Measurements from ENCODE around the gene KIF18B. TPM values are rescaled to one million over a fixed set of nuclear protein-coding genes. Genes with fewer than 3 reads are reported as not detected.

KIF18B gene
- total and polyA plus RNA-seq, 2 donors (not counting 3 experiments of a cell fraction or from before 2014, with no cell fraction given) = 24.5 to 50.3 TPM

- CTCF ChIA-PET = interaction anchor here (1.3 to 2.2 kb wide), 2 partner anchors 12 to 114 kb away, joined by 4 to 11 read pairs; no protein-coding TSS in a partner anchor
- intact Hi-C loops (cut with micrococcal nuclease) = no loop called here
- no TSS peak for BruUV-seq (replicated peaks)
- TF ChIP-seq CTCF (IDR thresholded peaks at IDR 0.05; ENCODE audit: extremely low read depth in 1 of 2, insufficient read depth in 1 of 2, low read depth in 1 of 2, low read length in 2 of 2) (no peak), POLR2AphosphoS5 (IDR thresholded peaks at IDR 0.05; ENCODE audit: insufficient read depth, low read depth, low read length) (no peak), MYC (IDR thresholded peaks at IDR 0.05; ENCODE audit: low read depth, low read length) (no peak), GATA2 (IDR thresholded peaks at IDR 0.05; ENCODE audit: insufficient read depth, insufficient read length, low read depth, low read length) (no peak), MAX (IDR thresholded peaks at IDR 0.05; ENCODE audit: insufficient read depth, insufficient read length) (no peak), EZH2 (IDR thresholded peaks at IDR 0.05; ENCODE audit: borderline replicate concordance, low read depth, low read length, severe bottlenecking) (no peak), FOS (IDR thresholded peaks at IDR 0.05; ENCODE audit: borderline replicate concordance, insufficient read depth, low read length) (no peak), POLR2A (IDR thresholded peaks at IDR 0.05; ENCODE audit: low read depth, low read length) (no peak), JUN (IDR thresholded peaks at IDR 0.05; ENCODE audit: borderline replicate concordance, insufficient read depth, insufficient read length, low read depth) (no peak)
- Histone ChIP-seq H3K4me1 (ENCODE audit: control insufficient read depth, extremely low read depth, insufficient read depth, low read length) (peaks cover 28% of the 10 kb centered on the region), H3K27ac (ENCODE audit: insufficient read depth, low read depth, low read length) (no peak overlapping the region), H3K4me3 (replicated peaks in 1 of 3; ENCODE audit: insufficient read depth in 1 of 3, low read depth in 1 of 3, low read length in 3 of 3) (no peak overlapping the region), H3K9me1 (replicated peaks; ENCODE audit: control insufficient read depth, extremely low read depth, insufficient read depth, low read length) (no peaks in the 10 kb centered on the region), H3K27me3 (ENCODE audit: control insufficient read depth in 2 of 2, insufficient read depth in 2 of 2, low read length in 2 of 2) (no peaks in the 10 kb centered on the region), H2AFZ (ENCODE audit: low read depth, low read length) (no peak overlapping the region), H4K20me1 (replicated peaks; ENCODE audit: control insufficient read depth, extremely low read depth, insufficient read depth, low read length) (no peaks in the 10 kb centered on the region), H3K9me3 (replicated peaks; ENCODE audit: control insufficient read depth, insufficient read depth, low read length) (no peaks in the 10 kb centered on the region), H3K9ac (replicated peaks; ENCODE audit: extremely low read depth, insufficient read depth, low read length) (no peak overlapping the region), H3K36me3 (ENCODE audit: control insufficient read depth in 2 of 2, extremely low read depth in 1 of 2, insufficient read depth in 2 of 2, low read length in 2 of 2) (no peaks in the 10 kb centered on the region), H3K4me2 (ENCODE audit: insufficient read depth, low read length) (no peak overlapping the region), H3K79me2 (ENCODE audit: control insufficient read depth, insufficient read depth, low read length) (no peaks in the 10 kb centered on the region)
- DNase-seq (ENCODE audit: low read depth, low spot score) (no peak), FAIRE-seq (no peak)
- dilution Hi-C loops (cut with MboI; ENCODE audit: extremely low pct_ligation_motif_present, low sequenced_read_pairs) = no loop called here
- POLR2A ChIA-PET = no interaction called here
These were observed 39.7 kb downstream of the KIF18B start for GRCh38 chr17:44907729-44908470.

Measured in endothelial cell of umbilical vein (primary cell).